C4-2B (cell line): ENCODE measurements around the gene DYTN.

Experiments used
- H3K27ac ChIP-seq: fragments of 450-650 bp; 2 replicates; pipeline ENCODE4 v1.5.1; 2017
- ZFX ChIP-seq: fragments of 450-650 bp; IDR thresholded peaks from 2 replicates; pipeline ENCODE4 v1.6.1; 2017
- TF ChIP-seq, protein P1 (sequence below): fragments of 450-650 bp; conservative IDR thresholded peaks from 2 replicates; pipeline ENCODE4 v1.5.1; 2017; ENCODE audit warnings: mild to moderate bottlenecking

The DYTN gene

DNA sequence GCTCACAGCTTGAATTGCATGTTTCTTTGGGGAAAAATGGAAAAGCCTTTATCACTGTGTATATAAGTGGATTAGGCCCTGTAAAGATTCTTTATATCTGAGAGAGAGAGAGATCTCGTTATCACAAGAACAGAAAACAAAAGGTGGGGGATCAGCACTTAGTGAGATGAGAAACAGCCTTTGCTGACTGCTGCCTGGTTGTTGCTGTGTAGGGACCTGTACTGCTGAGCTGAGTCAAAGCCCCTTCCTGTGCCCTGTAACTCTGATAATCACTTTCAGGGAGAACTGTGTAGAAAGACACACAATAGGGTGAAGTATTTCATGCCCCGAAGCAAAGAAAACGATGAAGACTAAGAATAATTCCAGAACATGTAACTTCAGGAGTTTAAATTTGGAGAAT lies 106.5 kb downstream of the DYTN start:
- H3K27ac ChIP-seq, result no peak overlapping the region
- TF ChIP-seq ZFX, result no peak
- TF ChIP-seq, protein P1, sequence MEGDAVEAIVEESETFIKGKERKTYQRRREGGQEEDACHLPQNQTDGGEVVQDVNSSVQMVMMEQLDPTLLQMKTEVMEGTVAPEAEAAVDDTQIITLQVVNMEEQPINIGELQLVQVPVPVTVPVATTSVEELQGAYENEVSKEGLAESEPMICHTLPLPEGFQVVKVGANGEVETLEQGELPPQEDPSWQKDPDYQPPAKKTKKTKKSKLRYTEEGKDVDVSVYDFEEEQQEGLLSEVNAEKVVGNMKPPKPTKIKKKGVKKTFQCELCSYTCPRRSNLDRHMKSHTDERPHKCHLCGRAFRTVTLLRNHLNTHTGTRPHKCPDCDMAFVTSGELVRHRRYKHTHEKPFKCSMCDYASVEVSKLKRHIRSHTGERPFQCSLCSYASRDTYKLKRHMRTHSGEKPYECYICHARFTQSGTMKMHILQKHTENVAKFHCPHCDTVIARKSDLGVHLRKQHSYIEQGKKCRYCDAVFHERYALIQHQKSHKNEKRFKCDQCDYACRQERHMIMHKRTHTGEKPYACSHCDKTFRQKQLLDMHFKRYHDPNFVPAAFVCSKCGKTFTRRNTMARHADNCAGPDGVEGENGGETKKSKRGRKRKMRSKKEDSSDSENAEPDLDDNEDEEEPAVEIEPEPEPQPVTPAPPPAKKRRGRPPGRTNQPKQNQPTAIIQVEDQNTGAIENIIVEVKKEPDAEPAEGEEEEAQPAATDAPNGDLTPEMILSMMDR, result no peak

DNA sequence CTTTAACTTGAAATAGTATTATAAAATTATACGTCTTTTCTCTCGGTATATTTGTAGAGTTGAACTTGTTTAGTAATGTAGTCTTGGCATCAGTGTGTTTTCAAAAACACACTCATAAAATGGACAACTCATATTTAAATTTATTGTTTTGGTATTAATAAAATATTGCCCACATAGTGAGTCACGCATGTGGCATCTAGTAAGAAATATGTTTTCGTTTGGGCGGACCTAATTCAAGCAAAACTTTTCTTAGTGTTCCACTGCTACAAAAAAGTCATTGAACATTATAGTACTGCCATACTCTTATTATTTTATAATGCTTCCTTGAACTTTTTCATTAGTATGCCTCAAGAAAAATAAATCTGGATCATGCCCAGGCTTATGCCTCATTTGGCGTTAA lies 107.0 kb downstream of the DYTN start:
- TF ChIP-seq ZFX, result no peak
- TF ChIP-seq, protein P1, result no peak
- H3K27ac ChIP-seq, result no peak overlapping the region

DNA sequence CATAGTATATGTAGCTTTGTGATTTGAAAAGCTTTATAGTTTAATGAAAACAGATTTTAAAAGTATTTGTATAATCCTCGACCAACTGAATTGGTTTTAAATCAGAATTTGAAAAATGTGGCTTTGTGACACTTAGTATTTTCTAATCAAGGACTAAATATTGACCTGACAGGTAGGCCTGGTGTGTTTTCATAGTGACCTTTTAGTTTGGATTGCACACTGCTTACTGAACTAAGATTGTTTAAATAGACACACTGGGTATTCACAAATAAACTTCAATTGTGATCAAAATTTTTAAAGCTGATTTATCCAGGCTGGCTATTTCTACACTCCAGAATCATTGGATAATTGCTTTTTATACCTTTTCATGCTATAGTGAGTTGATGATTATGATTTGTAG lies 107.7 kb downstream of the DYTN start:
- H3K27ac ChIP-seq, result no peak overlapping the region
- TF ChIP-seq ZFX, result no peak
- TF ChIP-seq, protein P1, result no peak

DNA sequence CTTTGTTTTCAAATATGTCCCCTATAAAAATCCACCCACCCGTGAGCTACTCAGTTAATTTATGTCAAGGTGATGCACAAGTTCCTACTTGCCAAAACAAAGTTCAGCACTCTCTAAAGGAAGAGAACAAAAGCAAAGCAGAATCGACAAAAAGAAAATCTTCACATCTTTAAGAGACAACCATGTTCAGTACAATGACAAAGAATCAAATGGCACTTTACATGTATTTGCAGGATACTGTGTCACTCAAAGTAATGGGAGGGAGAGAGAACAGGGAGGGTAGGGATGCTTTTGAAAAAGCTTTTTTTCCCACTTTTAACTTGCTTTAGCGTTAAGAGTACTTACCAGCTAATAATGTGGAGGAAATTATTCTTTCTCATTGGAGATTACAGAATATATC lies 115.0 kb downstream of the DYTN start:
- no peak overlapping the region for H3K27ac ChIP-seq
- TF ChIP-seq ZFX, result no peak
- TF ChIP-seq, protein P1, result no peak
